ENCODE results near the gene PAPSS1.
"Not testable (repeated sequence)": the region's sequence is repeated elsewhere in the genome, so short reads cannot be mapped to it uniquely, and the experiment has no call there.

Gene PAPSS1

GRCh38 chr4:107726131-107726925 is 6.3 kb upstream of the PAPSS1 start:
- not testable (repeated sequence) for H3K4me3 ChIP-seq (ENCODE audit: low read length); H3K9me3 ChIP-seq (ENCODE audit: control insufficient read depth, insufficient read depth, low read length); H3K4me1 ChIP-seq (ENCODE audit: control insufficient read depth, insufficient read depth, low read length); H3K36me3 ChIP-seq (ENCODE audit: control insufficient read depth, insufficient read depth, low read length); H3K27ac ChIP-seq (ENCODE audit: low read length); DNase-seq (ENCODE audit: low read depth, low spot score); H3K27me3 ChIP-seq (ENCODE audit: control insufficient read depth, insufficient read depth, low read length)
- no CpG with 5 or more reads among the region's 3 CpGs for WGBS (ENCODE audit: insufficient coverage, insufficient read length)

GRCh38 chr4:107725281-107725859 is 5.3 kb upstream of the PAPSS1 start:
- Histone ChIP-seq H3K36me3 (ENCODE audit: control insufficient read depth, insufficient read depth, low read length) (no peaks in the 10 kb centered on the region), H3K27me3 (ENCODE audit: control insufficient read depth, insufficient read depth, low read length) (no peaks in the 10 kb centered on the region), H3K9me3 (ENCODE audit: control insufficient read depth, insufficient read depth, low read length) (no peaks in the 10 kb centered on the region), H3K4me1 (ENCODE audit: control insufficient read depth, insufficient read depth, low read length) (no peaks in the 10 kb centered on the region), H3K4me3 (ENCODE audit: low read length) (no peak overlapping the region), H3K27ac (ENCODE audit: low read length) (no peak overlapping the region)
- WGBS (ENCODE audit: insufficient coverage, insufficient read length): no CpG with 5 or more reads among the region's 3 CpGs
- no peak for DNase-seq (ENCODE audit: low read depth, low spot score)

GRCh38 chr4:107723331-107723730 is 3.3 kb upstream of the PAPSS1 start:
- DNase-seq (ENCODE audit: low read depth, low spot score); H3K9me3 ChIP-seq (ENCODE audit: control insufficient read depth, insufficient read depth, low read length); H3K27ac ChIP-seq (ENCODE audit: low read length); H3K36me3 ChIP-seq (ENCODE audit: control insufficient read depth, insufficient read depth, low read length); H3K4me3 ChIP-seq (ENCODE audit: low read length); H3K27me3 ChIP-seq (ENCODE audit: control insufficient read depth, insufficient read depth, low read length); H3K4me1 ChIP-seq (ENCODE audit: control insufficient read depth, insufficient read depth, low read length): not testable (repeated sequence)
- no CpG with 5 or more reads among the region's 1 CpG for WGBS (ENCODE audit: insufficient coverage, insufficient read length)

DNA sequence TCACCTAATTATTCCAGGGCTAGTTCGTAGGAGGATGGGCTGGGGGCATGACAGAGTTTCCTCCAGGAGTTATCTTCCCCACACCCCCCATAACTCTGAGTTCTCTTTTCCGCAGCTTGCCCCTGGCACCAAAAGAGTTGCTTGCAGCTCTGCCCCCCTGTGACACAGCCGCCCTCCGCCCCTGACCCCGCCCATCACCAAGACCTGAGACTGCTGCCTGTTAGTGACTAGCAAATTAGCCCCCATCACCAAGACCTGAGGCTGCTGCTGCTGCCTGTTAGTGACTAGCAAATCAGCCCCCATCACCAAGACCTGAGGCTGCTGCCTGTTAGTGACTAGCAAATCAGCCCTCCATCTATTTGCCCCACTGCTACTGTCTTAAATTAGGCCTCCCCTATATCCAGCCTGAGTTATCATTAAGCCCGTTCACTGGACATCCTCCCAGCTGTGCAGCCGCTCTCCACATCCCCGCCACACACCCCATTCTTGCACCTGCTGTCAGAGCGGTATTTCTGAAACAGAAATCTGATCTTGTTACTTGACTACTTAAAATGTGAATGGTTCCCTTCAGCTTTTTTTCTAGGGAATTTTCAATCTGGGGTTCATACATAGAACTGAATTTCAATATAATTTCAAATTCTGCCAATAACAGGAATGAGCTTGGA is 1.5 kb upstream of the PAPSS1 start:
- WGBS (ENCODE audit: insufficient coverage, insufficient read length): no CpG with 5 or more reads among the region's 9 CpGs
- Histone ChIP-seq H3K4me3 (ENCODE audit: low read length) (peak overlapping the region; percentile 73; the same call in 1 of the 2 replicates), H3K27me3 (ENCODE audit: control insufficient read depth, insufficient read depth, low read length) (no peaks in the 10 kb centered on the region), H3K27ac (ENCODE audit: low read length) (no peak overlapping the region), H3K4me1 (ENCODE audit: control insufficient read depth, insufficient read depth, low read length) (peaks cover 1% of the 10 kb centered on the region; the same call in 1 of the 2 replicates), H3K36me3 (ENCODE audit: control insufficient read depth, insufficient read depth, low read length) (no peaks in the 10 kb centered on the region), H3K9me3 (ENCODE audit: control insufficient read depth, insufficient read depth, low read length) (no peaks in the 10 kb centered on the region)
- no peak for DNase-seq (ENCODE audit: low read depth, low spot score)

DNA sequence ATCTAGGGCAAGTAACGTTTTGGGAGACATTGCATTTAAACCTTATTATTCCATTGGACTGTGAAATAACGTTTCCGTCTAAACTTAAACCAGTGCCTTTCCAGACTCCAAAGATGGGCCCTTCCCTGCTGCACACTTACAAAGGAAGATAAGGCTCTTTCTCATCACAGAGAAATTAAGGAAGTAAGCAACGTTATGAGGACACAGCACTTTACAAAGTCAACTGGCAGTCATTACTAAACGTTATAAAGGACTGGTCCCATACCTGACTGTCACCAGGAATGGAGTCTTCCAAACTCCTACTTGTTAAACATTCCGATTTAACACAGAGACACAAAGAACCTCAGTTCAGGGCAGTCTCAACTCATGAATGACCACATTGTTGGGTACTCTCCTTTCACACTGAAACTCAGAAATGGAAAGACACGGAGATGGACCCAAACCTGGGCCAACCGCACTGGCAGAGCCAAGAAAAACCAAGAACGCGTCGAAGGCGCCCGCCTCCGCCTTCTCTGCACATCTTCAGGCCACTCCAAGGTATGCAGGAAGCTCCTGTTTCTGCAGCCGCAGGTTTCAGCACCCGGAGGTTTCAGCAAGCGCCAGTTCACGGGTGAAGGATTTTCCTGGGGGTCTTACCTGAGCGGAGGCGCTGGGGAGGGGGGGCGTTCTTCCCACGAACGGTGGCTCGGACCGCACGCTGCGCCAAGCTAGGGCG is 670 bp downstream of the PAPSS1 start:
- DNase-seq (ENCODE audit: low read depth, low spot score): no peak
- Histone ChIP-seq H3K27me3 (ENCODE audit: control insufficient read depth, insufficient read depth, low read length) (no peaks in the 10 kb centered on the region), H3K9me3 (ENCODE audit: control insufficient read depth, insufficient read depth, low read length) (no peaks in the 10 kb centered on the region), H3K36me3 (ENCODE audit: control insufficient read depth, insufficient read depth, low read length) (no peaks in the 10 kb centered on the region), H3K27ac (ENCODE audit: low read length) (no peak overlapping the region), H3K4me3 (ENCODE audit: low read length) (peak overlapping the region; percentile 92; the same call in 1 of the 2 replicates), H3K4me1 (ENCODE audit: control insufficient read depth, insufficient read depth, low read length) (peaks cover 1% of the 10 kb centered on the region; the same call in 1 of the 2 replicates)
- WGBS (ENCODE audit: insufficient coverage, insufficient read length): no CpG with 5 or more reads among the region's 28 CpGs

DNA sequence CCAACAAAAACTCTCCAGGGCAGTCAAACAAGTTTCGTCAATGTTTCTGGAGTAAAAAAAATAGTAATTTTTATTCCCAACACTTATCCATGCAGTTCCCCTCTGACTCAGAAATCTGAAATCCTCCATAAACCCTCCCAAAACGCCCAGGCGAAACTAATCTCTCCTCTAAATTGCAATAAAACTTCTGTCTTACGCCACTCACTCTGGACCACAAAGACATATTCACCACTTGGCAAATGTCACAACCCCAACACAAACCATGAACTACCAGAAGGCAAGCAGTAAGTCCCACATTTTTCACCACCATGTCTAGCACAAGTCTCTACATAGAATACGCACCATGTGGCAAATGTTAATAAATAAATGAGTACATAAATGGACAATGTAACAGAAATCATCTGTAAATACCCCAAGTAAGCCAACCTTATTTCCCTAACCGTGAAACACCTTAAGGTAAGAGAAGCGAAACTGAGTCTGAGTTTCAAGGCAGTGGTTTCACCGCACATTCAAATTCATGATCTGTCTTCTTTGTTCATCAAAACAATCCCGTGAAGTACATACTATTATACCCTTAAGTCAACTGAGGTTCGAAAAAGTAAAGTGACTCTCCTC is 1.6 kb downstream of the PAPSS1 start:
- H3K27me3 ChIP-seq (ENCODE audit: control insufficient read depth, insufficient read depth, low read length): no peaks in the 10 kb centered on the region
- no peaks in the 10 kb centered on the region for H3K9me3 ChIP-seq (ENCODE audit: control insufficient read depth, insufficient read depth, low read length)
- 100% methylated on average over 1 of the region's 10 CpGs for WGBS (ENCODE audit: insufficient coverage, insufficient read length)
- no peak overlapping the region for H3K27ac ChIP-seq (ENCODE audit: low read length)
- H3K4me3 ChIP-seq (ENCODE audit: low read length): no peak overlapping the region
- no peaks in the 10 kb centered on the region for H3K36me3 ChIP-seq (ENCODE audit: control insufficient read depth, insufficient read depth, low read length)
- no peak for DNase-seq (ENCODE audit: low read depth, low spot score)
- peaks cover 1% of the 10 kb centered on the region; the same call in 1 of the 2 replicates for H3K4me1 ChIP-seq (ENCODE audit: control insufficient read depth, insufficient read depth, low read length)

- Histone ChIP-seq H3K27ac (ENCODE audit: low read length) (no peak overlapping the region), H3K4me1 (ENCODE audit: control insufficient read depth, insufficient read depth, low read length) (peaks cover 1% of the 10 kb centered on the region; the same call in 1 of the 2 replicates), H3K27me3 (ENCODE audit: control insufficient read depth, insufficient read depth, low read length) (no peaks in the 10 kb centered on the region), H3K9me3 (ENCODE audit: control insufficient read depth, insufficient read depth, low read length) (no peaks in the 10 kb centered on the region), H3K4me3 (ENCODE audit: low read length) (no peak overlapping the region), H3K36me3 (ENCODE audit: control insufficient read depth, insufficient read depth, low read length) (no peaks in the 10 kb centered on the region)
- DNase-seq (ENCODE audit: low read depth, low spot score): no peak
- WGBS (ENCODE audit: insufficient coverage, insufficient read length): 100% methylated on average over 1 of the region's 3 CpGs
Measured at GRCh38 chr4:107714256-107714655, 5.8 kb downstream of the PAPSS1 start.

- no peak for DNase-seq (ENCODE audit: low read depth, low spot score)
- Histone ChIP-seq H3K9me3 (ENCODE audit: control insufficient read depth, insufficient read depth, low read length) (no peaks in the 10 kb centered on the region), H3K36me3 (ENCODE audit: control insufficient read depth, insufficient read depth, low read length) (no peaks in the 10 kb centered on the region), H3K4me3 (ENCODE audit: low read length) (no peak overlapping the region), H3K27me3 (ENCODE audit: control insufficient read depth, insufficient read depth, low read length) (no peaks in the 10 kb centered on the region), H3K27ac (ENCODE audit: low read length) (no peak overlapping the region), H3K4me1 (ENCODE audit: control insufficient read depth, insufficient read depth, low read length) (no peaks in the 10 kb centered on the region)
- WGBS (ENCODE audit: insufficient coverage, insufficient read length): no CpG with 5 or more reads among the region's 2 CpGs
Measured at GRCh38 chr4:107712236-107712635, 7.8 kb downstream of the PAPSS1 start.

DNA sequence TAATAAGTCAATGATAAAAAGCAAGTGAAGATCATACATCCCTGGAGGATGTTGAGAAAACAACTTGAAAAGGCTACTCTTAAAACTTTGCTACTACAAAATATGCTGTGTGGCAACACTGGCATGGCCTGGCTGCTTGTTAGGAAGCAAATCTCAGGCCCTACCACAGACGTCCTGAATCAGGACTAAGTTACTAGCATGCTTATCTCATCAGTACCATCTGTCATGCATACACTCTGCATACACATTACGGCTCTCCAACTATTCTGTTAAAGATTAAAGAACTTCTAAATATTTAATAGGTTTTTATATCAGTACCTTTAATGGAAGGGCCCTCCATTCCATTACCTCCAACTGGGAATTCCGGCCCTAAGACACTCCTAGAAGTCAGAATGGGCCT is 8.2 kb downstream of the PAPSS1 start:
- no peak overlapping the region for H3K4me3 ChIP-seq (ENCODE audit: low read length)
- DNase-seq (ENCODE audit: low read depth, low spot score): no peak
- H3K9me3 ChIP-seq (ENCODE audit: control insufficient read depth, insufficient read depth, low read length): no peaks in the 10 kb centered on the region
- no peak overlapping the region for H3K27ac ChIP-seq (ENCODE audit: low read length)
- no peaks in the 10 kb centered on the region for H3K27me3 ChIP-seq (ENCODE audit: control insufficient read depth, insufficient read depth, low read length)
- no peaks in the 10 kb centered on the region for H3K4me1 ChIP-seq (ENCODE audit: control insufficient read depth, insufficient read depth, low read length)
- no CpG with 5 or more reads among the region's 3 CpGs for WGBS (ENCODE audit: insufficient coverage, insufficient read length)
- no peaks in the 10 kb centered on the region for H3K36me3 ChIP-seq (ENCODE audit: control insufficient read depth, insufficient read depth, low read length)
